Measurements from ENCODE around the gene ZNF638.

DNA sequence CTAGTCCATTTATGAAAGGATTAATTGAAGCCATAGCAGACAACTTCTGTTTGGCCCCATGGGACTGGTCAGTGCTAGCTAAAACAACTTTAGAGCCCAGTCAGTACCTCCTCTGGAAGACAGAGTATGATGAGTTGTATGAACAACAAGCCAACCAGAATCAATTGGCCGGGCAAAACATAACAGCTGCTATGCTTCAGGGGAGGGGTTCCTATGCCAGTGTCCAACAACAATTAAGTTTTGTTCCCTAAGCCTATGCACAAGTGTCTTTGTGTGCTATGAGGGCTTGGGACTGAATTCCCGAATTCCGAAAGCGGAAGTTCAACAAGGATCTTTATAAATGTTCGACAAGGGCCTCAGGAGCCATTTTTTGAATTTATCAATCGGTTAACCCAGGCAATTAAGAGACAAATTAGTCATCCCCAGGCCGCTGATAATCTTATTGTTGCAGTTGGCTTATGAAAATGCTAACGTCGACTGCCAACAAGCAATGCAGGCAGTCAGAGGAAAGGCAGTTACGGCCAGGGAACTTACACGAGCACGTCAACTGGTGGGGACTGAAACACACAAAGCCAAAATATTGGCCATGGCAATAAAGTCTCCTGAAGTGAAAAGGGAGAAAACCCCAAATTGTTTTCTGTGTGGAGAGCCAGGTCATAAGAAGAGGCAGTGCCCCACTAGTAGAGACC is 57.9 kb downstream of the ZNF638 start:
- TF ChIP-seq, protein P1, sequence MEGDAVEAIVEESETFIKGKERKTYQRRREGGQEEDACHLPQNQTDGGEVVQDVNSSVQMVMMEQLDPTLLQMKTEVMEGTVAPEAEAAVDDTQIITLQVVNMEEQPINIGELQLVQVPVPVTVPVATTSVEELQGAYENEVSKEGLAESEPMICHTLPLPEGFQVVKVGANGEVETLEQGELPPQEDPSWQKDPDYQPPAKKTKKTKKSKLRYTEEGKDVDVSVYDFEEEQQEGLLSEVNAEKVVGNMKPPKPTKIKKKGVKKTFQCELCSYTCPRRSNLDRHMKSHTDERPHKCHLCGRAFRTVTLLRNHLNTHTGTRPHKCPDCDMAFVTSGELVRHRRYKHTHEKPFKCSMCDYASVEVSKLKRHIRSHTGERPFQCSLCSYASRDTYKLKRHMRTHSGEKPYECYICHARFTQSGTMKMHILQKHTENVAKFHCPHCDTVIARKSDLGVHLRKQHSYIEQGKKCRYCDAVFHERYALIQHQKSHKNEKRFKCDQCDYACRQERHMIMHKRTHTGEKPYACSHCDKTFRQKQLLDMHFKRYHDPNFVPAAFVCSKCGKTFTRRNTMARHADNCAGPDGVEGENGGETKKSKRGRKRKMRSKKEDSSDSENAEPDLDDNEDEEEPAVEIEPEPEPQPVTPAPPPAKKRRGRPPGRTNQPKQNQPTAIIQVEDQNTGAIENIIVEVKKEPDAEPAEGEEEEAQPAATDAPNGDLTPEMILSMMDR (IDR thresholded peaks at IDR 0.05; ENCODE audit: insufficient read depth, low read length, poor library complexity, severe bottlenecking), result no peak
- no peak for TF ChIP-seq EZH2phosphoT487 (conservative IDR thresholded peaks at IDR 0.05; ENCODE audit: low read length)
